Mammary epithelial cell (primary cell): ENCODE results near the gene ARHGEF19.

Experiments used
- EZH2 ChIP-seq: IDR thresholded peaks from 2 replicates; pipeline ENCODE4 v1.6.1; 2012; ENCODE audit warnings: low read length, inconsistent platforms, borderline replicate concordance
- TF ChIP-seq, protein P1 (sequence below), 2 donors: IDR thresholded peaks in 1 of 2; conservative IDR thresholded peaks in 1 of 2; 2 replicates each; pipeline ENCODE4 v1.5.1; 2011 to 2012; ENCODE audit warnings: inconsistent platforms in 2 of 2, low read length in 2 of 2, mild to moderate bottlenecking in 2 of 2, control low read depth in 1 of 2, low read depth in 1 of 2; ENCODE audit not compliant: insufficient read depth in 1 of 2; ENCODE audit errors: extremely low read depth in 1 of 2

- TF ChIP-seq, protein P1, sequence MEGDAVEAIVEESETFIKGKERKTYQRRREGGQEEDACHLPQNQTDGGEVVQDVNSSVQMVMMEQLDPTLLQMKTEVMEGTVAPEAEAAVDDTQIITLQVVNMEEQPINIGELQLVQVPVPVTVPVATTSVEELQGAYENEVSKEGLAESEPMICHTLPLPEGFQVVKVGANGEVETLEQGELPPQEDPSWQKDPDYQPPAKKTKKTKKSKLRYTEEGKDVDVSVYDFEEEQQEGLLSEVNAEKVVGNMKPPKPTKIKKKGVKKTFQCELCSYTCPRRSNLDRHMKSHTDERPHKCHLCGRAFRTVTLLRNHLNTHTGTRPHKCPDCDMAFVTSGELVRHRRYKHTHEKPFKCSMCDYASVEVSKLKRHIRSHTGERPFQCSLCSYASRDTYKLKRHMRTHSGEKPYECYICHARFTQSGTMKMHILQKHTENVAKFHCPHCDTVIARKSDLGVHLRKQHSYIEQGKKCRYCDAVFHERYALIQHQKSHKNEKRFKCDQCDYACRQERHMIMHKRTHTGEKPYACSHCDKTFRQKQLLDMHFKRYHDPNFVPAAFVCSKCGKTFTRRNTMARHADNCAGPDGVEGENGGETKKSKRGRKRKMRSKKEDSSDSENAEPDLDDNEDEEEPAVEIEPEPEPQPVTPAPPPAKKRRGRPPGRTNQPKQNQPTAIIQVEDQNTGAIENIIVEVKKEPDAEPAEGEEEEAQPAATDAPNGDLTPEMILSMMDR (conservative IDR thresholded peaks at IDR 0.05 in 1 of 2, IDR thresholded peaks at IDR 0.05 in 1 of 2; ENCODE audit: extremely low read depth in 1 of 2, insufficient read depth in 1 of 2, low read depth in 1 of 2, low read length in 2 of 2) = no peak
- no peak for TF ChIP-seq EZH2
These were observed 58.3 kb downstream of the ARHGEF19 start for GRCh38 chr1:16153999-16154673.
